Lower lobe of right lung (tissue), 2 donors: Measurements from ENCODE around the gene HRAS. TPM values are rescaled to one million over a fixed set of nuclear protein-coding genes. Genes with fewer than 3 reads are reported as not detected.
A peak's percentile ranks its signal among the peaks of the same experiment; 100 is the strongest.

Experiments
- ATAC-seq, 2 donors: fragments of 200-7000 bp; cut with Tn5 transposase; one replicate each; pipeline ENCODE4 v1.9.1; 2020 to 2022; ENCODE audit warnings: mild to moderate bottlenecking in 2 of 2, moderate library complexity in 2 of 2
- DNase-seq: peaks from one replicate; pipeline ENCODE4 v3.0.0-alpha.2; 2020
- H3K27ac ChIP-seq: fragments of 200-600 bp; one replicate; pipeline ENCODE4 v1.8.0; 2022
- H3K27me3 ChIP-seq: fragments of 200-600 bp; one replicate; pipeline ENCODE4 v1.8.0; 2022; ENCODE audit warnings: low read depth
- H3K36me3 ChIP-seq: fragments of 200-600 bp; one replicate; pipeline ENCODE4 v1.8.0; 2022; ENCODE audit warnings: mild to moderate bottlenecking
- H3K4me1 ChIP-seq: fragments of 200-600 bp; one replicate; pipeline ENCODE4 v1.8.0; 2022
- H3K4me3 ChIP-seq: fragments of 200-600 bp; one replicate; pipeline ENCODE4 v1.8.0; 2022; ENCODE audit warnings: mild to moderate bottlenecking
- H3K9me3 ChIP-seq: fragments of 200-600 bp; one replicate; pipeline ENCODE4 v1.8.0; 2022
- CTCF ChIP-seq: fragments of 200-600 bp; IDR thresholded peaks from one replicate; pipeline ENCODE4 v1.8.0; 2022; ENCODE audit warnings: antibody characterized with exemption, mild to moderate bottlenecking
- intact Hi-C: fragments of 100-400 bp; cut with DNase I; formaldehyde crosslinking; loops from one replicate; pipeline ENCODE4 v1.11.0; 2022
- total RNA-seq: library from RNA; stranded (reverse); fragmentation: NEBNext Ultra II Directional; extraction: Animal tissue kit (Norgen Biotek cat#: 25700); gene quantifications from one replicate; pipeline ENCODE4 v1.2.1, GENCODE V29; 2021
- donor health status: DM: no; HTN: yes; CAD: no; lungs with severe emphysema.

HRAS gene
- total RNA-seq, 1 donor from 2014 or later = 36.3 TPM

GRCh38 chr11:559712-560304, 24.4 kb upstream of the HRAS start:
- no peak for ATAC-seq

GRCh38 chr11:559020-559620, 23.7 kb upstream of the HRAS start:
- intact Hi-C loops = no loop called here
- Histone ChIP-seq H3K9me3 (no peaks in the 10 kb centered on the region), H3K4me1 (peaks cover 52% of the 10 kb centered on the region), H3K27ac (no peak overlapping the region), H3K4me3 (no peak overlapping the region), H3K36me3 (peaks cover 7% of the 10 kb centered on the region), H3K27me3 (peaks cover 48% of the 10 kb centered on the region)
- ATAC-seq (no peak), DNase-seq (no peak)
- no peak for TF ChIP-seq CTCF

More at GRCh38 chr11:559712-560304, 24.4 kb upstream of the HRAS start:
- H3K9me3 ChIP-seq = no peaks in the 10 kb centered on the region
- peaks cover 49% of the 10 kb centered on the region for H3K4me1 ChIP-seq
- H3K36me3 ChIP-seq = peaks cover 7% of the 10 kb centered on the region
- no peak for TF ChIP-seq CTCF
- no peak for DNase-seq
- peaks cover 41% of the 10 kb centered on the region for H3K27me3 ChIP-seq
- peak overlapping the region; percentile 89 for H3K27ac ChIP-seq
- peak overlapping the region; percentile 73 for H3K4me3 ChIP-seq
- intact Hi-C loops = no loop called here

- Histone ChIP-seq H3K36me3 (peaks cover 7% of the 10 kb centered on the region), H3K4me1 (peaks cover 46% of the 10 kb centered on the region), H3K27me3 (peaks cover 54% of the 10 kb centered on the region), H3K9me3 (no peaks in the 10 kb centered on the region), H3K4me3 (no peak overlapping the region), H3K27ac (no peak overlapping the region)
- no peak for TF ChIP-seq CTCF
- intact Hi-C loops = no loop called here
- DNase-seq (no peak), ATAC-seq (no peak)
Observed at GRCh38 chr11:558503-558902, 23.1 kb upstream of the HRAS start.

- intact Hi-C loops = no loop called here
- Histone ChIP-seq H3K36me3 (no peaks in the 10 kb centered on the region), H3K27me3 (peaks cover 63% of the 10 kb centered on the region), H3K4me1 (peaks cover 38% of the 10 kb centered on the region), H3K4me3 (no peak overlapping the region), H3K9me3 (no peaks in the 10 kb centered on the region), H3K27ac (no peak overlapping the region)
- ATAC-seq (no peak), DNase-seq (no peak)
- no peak for TF ChIP-seq CTCF
Observed at GRCh38 chr11:557328-558132, 22.2 kb upstream of the HRAS start.

- intact Hi-C loops = no loop called here
- Histone ChIP-seq H3K36me3 (no peaks in the 10 kb centered on the region), H3K4me3 (no peak overlapping the region), H3K9me3 (no peaks in the 10 kb centered on the region), H3K4me1 (peaks cover 30% of the 10 kb centered on the region), H3K27ac (no peak overlapping the region), H3K27me3 (peaks cover 67% of the 10 kb centered on the region)
- DNase-seq = no peak
- no peak for ATAC-seq
- TF ChIP-seq CTCF = no peak
Observed at GRCh38 chr11:556662-557256, 21.4 kb upstream of the HRAS start.
